SK-N-SH (cell line): ENCODE results near the gene RGS18. TPM values are rescaled to one million over a fixed set of nuclear protein-coding genes. Genes with fewer than 3 reads are reported as not detected.

Experiments
- CTCF ChIA-PET: fragments of 300-600, 350-600 bp; formaldehyde crosslinking; extraction: SDS; loops from one replicate; lab custom pipeline; 2021; lab: Yijun Ruan, JAX
- POLR2A ChIA-PET: fragments of 350-600 bp; sonication (Branson Sonifier 250); formaldehyde crosslinking; extraction: SDS; loops from one replicate; lab custom pipeline; 2020; ENCODE audit warnings: antibody characterized with exemption, inconsistent platforms; lab: Yijun Ruan, JAX
- DNase-seq: peaks from one replicate; pipeline ENCODE4 v3.0.0; 2012
- H2AFZ ChIP-seq: fragments of 200-600 bp; sonication (generic); 2 replicates; pipeline ENCODE4 v1.8.1; 2016; ENCODE audit warnings: antibody characterized with exemption, mild to moderate bottlenecking, low read depth
- H3F3A ChIP-seq: fragments of 200-600 bp; sonication (generic); replicated peaks from 2 replicates; pipeline ENCODE3; 2016; ENCODE audit warnings: antibody characterized with exemption, mild to moderate bottlenecking; ENCODE audit not compliant: insufficient read depth
- H3K27ac ChIP-seq, 2 experiments: fragments of 200-500 bp in 1 of 2; fragments of 200-600 bp in 1 of 2; sonication (Bioruptor generic) in 1 of 2; sonication (generic), shearing (Covaris generic) in 1 of 2; 2 replicates each; pipeline versions ENCODE4 v1.5.1 to v1.6.1; 2014 to 2016; ENCODE audit warnings: low read depth in 2 of 2, inconsistent platforms in 1 of 2, low read length in 1 of 2, mild to moderate bottlenecking in 1 of 2, mixed read lengths in 1 of 2
- H3K27me3 ChIP-seq: fragments of 200-600 bp; sonication (generic), shearing (Covaris generic); 2 replicates; pipeline ENCODE4 v1.6.1; 2016; ENCODE audit warnings: mixed run types; ENCODE audit not compliant: insufficient read depth
- H3K36me3 ChIP-seq, 2 experiments: fragments of 200-500 bp in 1 of 2; fragments of 200-600 bp in 1 of 2; sonication (Bioruptor generic) in 1 of 2; sonication (generic) in 1 of 2; replicated peaks in 1 of 2; 2 replicates each; pipeline versions ENCODE3 to v1.5.1; 2014 to 2016; ENCODE audit warnings: low read length in 1 of 2, mild to moderate bottlenecking in 1 of 2; ENCODE audit not compliant: insufficient read depth in 2 of 2, control insufficient read depth in 1 of 2
- H3K4me1 ChIP-seq, 2 experiments: fragments of 200-500 bp in 1 of 2; fragments of 200-600 bp in 1 of 2; sonication (Bioruptor generic) in 1 of 2; sonication (generic), shearing (Covaris generic) in 1 of 2; 2 replicates each; pipeline versions ENCODE4 v1.5.1 to v1.6.1; 2014 to 2016; ENCODE audit warnings: low read depth in 1 of 2, low read length in 1 of 2, mixed run types in 1 of 2; ENCODE audit not compliant: insufficient read depth in 2 of 2, control insufficient read depth in 1 of 2
- H3K4me2 ChIP-seq: fragments of 200-600 bp; sonication (generic), shearing (Covaris generic); 2 replicates; pipeline ENCODE4 v1.6.1; 2017; ENCODE audit warnings: mixed run types
- H3K4me3 ChIP-seq, 2 experiments: fragments of 200-500 bp in 1 of 2; fragments of 200-600 bp in 1 of 2; sonication (Bioruptor generic) in 1 of 2; sonication (generic), shearing (Covaris generic) in 1 of 2; 2 replicates each; pipeline versions ENCODE4 v1.5.1 to v1.8.1; 2014 to 2016; ENCODE audit warnings: low read depth in 2 of 2, inconsistent platforms in 1 of 2, low read length in 1 of 2, mild to moderate bottlenecking in 1 of 2, mixed read lengths in 1 of 2, moderate library complexity in 1 of 2
- H3K79me2 ChIP-seq: fragments of 200-600 bp; sonication (generic); 2 replicates; pipeline ENCODE4 v1.8.1; 2017; ENCODE audit warnings: mild to moderate bottlenecking; ENCODE audit not compliant: insufficient read depth
- H3K9ac ChIP-seq: fragments of 200-600 bp; sonication (generic); 2 replicates; pipeline ENCODE4 v1.6.1; 2017; ENCODE audit warnings: mixed run types
- H3K9me2 ChIP-seq: fragments of 200-600 bp; sonication (generic); 2 replicates; pipeline ENCODE4 v1.6.1; 2017; ENCODE audit warnings: mixed run types
- H3K9me3 ChIP-seq: fragments of 200-600 bp; sonication (generic); 2 replicates; pipeline ENCODE4 v1.6.1; 2017; ENCODE audit warnings: mixed run types, mild to moderate bottlenecking, moderate library complexity
- H4K20me1 ChIP-seq: fragments of 200-600 bp; sonication (generic); 2 replicates; pipeline ENCODE4 v1.6.1; 2017; ENCODE audit warnings: mild to moderate bottlenecking, mixed run types; ENCODE audit not compliant: insufficient read depth
- EP300 ChIP-seq, 2 experiments: IDR thresholded peaks; 2 replicates each; pipeline versions ENCODE4 v1.4.0 to v1.6.1; 2012; ENCODE audit warnings: borderline replicate concordance in 1 of 2, low read depth in 1 of 2, low read length in 1 of 2
- FOXJ3 ChIP-seq: sonication (generic); formaldehyde crosslinking; IDR thresholded peaks from 2 replicates; pipeline ENCODE4 v1.5.1; 2020; ENCODE audit warnings: mild to moderate bottlenecking, missing genetic modification reagents
- GATA2 ChIP-seq: sonication (generic); formaldehyde crosslinking; IDR thresholded peaks from 2 replicates; pipeline ENCODE4 v1.5.0; 2020; ENCODE audit warnings: mild to moderate bottlenecking, missing genetic modification reagents
- MEF2A ChIP-seq: IDR thresholded peaks from 2 replicates; pipeline ENCODE4 v1.4.0; 2012; ENCODE audit warnings: low read depth, borderline replicate concordance
- NFIC ChIP-seq: IDR thresholded peaks from 2 replicates; pipeline ENCODE4 v1.4.0; 2012; ENCODE audit warnings: borderline replicate concordance
- NRF1 ChIP-seq: IDR thresholded peaks from 2 replicates; pipeline ENCODE4 v1.6.1; 2012; ENCODE audit warnings: low read depth, mild to moderate bottlenecking, low read length
- POLR2AphosphoS5 ChIP-seq: IDR thresholded peaks from 2 replicates; pipeline ENCODE4 v1.6.1; 2012; ENCODE audit warnings: low read depth, low read length
- REST ChIP-seq: IDR thresholded peaks from 2 replicates; pipeline ENCODE4 v1.6.1; 2012; ENCODE audit warnings: mild to moderate bottlenecking, low read depth, low read length, moderate library complexity
- RXRA ChIP-seq: IDR thresholded peaks from 2 replicates; pipeline ENCODE4 v1.4.0; 2012; ENCODE audit warnings: low read depth, mild to moderate bottlenecking, borderline replicate concordance
- SIN3A ChIP-seq: IDR thresholded peaks from 2 replicates; pipeline ENCODE4 v1.6.1; 2012; ENCODE audit warnings: low read depth, mild to moderate bottlenecking, low read length, moderate library complexity, borderline replicate concordance
- SMC3 ChIP-seq: IDR thresholded peaks from 2 replicates; pipeline ENCODE4 v1.6.1; 2012; ENCODE audit warnings: low read depth, low read length, improper control_type of control experiment
- TCF12 ChIP-seq: IDR thresholded peaks from 2 replicates; pipeline ENCODE4 v1.4.0; 2012
- TEAD4 ChIP-seq: IDR thresholded peaks from 2 replicates; pipeline ENCODE4 v1.4.0; 2012; ENCODE audit warnings: mild to moderate bottlenecking, borderline replicate concordance; ENCODE audit not compliant: insufficient read depth
- ZBTB33 ChIP-seq: IDR thresholded peaks from 2 replicates; pipeline ENCODE4 v1.4.0; 2012; ENCODE audit warnings: low read depth, borderline replicate concordance
- WGBS: methylation state at CpG from one replicate; pipeline ENCODE4 v1.1.6; 2017; ENCODE audit warnings: low lambda C conversion rate; 5-methylcytosine and 5-hydroxymethylcytosine counted together
- polyA plus RNA-seq, 3 experiments: library from polyadenylated mRNA; depleted of rRNA; stranded (reverse); fragments of >200 nt; gene quantifications; 2 replicates each; pipeline ENCODE4 v1.2.3, GENCODE V29; 2012

The RGS18 gene
- polyA plus RNA-seq, 1 of the 3 experiments (the other 2 are of a cell fraction) = not detected

DNA sequence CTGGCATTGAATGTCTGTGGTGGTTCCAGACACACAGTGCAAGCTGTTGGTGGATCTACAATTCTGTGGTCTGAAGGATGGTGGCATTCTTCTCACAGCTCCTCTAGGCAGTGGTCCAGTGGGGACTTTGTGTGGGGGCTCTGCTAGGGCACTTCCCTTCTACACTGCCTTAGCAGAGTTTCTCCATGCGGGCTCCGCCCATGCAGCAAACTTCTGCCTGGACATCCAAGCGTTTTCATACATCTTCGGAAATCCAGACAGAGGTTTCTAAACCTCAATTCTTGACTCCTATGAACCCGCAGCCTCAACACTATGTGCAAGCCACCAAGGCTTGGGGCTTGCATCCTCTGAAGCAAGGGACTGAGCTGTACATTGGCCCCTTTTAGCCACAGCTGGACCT is 43.0 kb downstream of the RGS18 start:
- H4K20me1 ChIP-seq = no peaks in the 10 kb centered on the region
- no peaks in the 10 kb centered on the region for H3K36me3 ChIP-seq
- H3F3A ChIP-seq = no peaks in the 10 kb centered on the region
- H3K4me2 ChIP-seq = no peak overlapping the region
- TF ChIP-seq POLR2AphosphoS5 (no peak), NRF1 (no peak), EP300 (IDR thresholded peaks at IDR 0.05; ENCODE audit: borderline replicate concordance in 1 of 2, low read depth in 1 of 2, low read length in 1 of 2) (no peak), REST (no peak), TEAD4 (no peak), SIN3A (no peak), MEF2A (no peak), TCF12 (no peak), RXRA (no peak), FOXJ3 (CRISPR knock-in tag) (no peak), NFIC (no peak), GATA2 (CRISPR knock-in tag) (no peak), SMC3 (no peak), ZBTB33 (no peak)
- POLR2A ChIA-PET = no interaction called here
- H3K79me2 ChIP-seq = no peaks in the 10 kb centered on the region
- no peak overlapping the region for H3K4me3 ChIP-seq
- 25% methylated on average over 5 of the region's 5 CpGs for WGBS
- H3K9ac ChIP-seq = no peak overlapping the region
- H3K9me2 ChIP-seq = no peaks in the 10 kb centered on the region; the same call in 1 of the 2 replicates
- H3K27me3 ChIP-seq = peaks cover 5% of the 10 kb centered on the region; the same call in 1 of the 2 replicates
- no peaks in the 10 kb centered on the region for H3K4me1 ChIP-seq
- no peak overlapping the region for H3K27ac ChIP-seq
- H2AFZ ChIP-seq = no peak overlapping the region
- no peak for DNase-seq
- CTCF ChIA-PET = no interaction called here
- H3K9me3 ChIP-seq = no peaks in the 10 kb centered on the region
